SH-SY5Y (cell line): ENCODE data around the gene EXOC6B.

Source experiments
- GATA2 ChIP-seq: IDR thresholded peaks from 2 replicates; pipeline ENCODE4 v1.6.1; 2011; ENCODE audit warnings: mild to moderate bottlenecking, low read depth, low read length
- GATA3 ChIP-seq: IDR thresholded peaks from 2 replicates; pipeline ENCODE4 v1.6.1; 2011; ENCODE audit warnings: low read depth, mild to moderate bottlenecking, low read length, moderate library complexity

DNA sequence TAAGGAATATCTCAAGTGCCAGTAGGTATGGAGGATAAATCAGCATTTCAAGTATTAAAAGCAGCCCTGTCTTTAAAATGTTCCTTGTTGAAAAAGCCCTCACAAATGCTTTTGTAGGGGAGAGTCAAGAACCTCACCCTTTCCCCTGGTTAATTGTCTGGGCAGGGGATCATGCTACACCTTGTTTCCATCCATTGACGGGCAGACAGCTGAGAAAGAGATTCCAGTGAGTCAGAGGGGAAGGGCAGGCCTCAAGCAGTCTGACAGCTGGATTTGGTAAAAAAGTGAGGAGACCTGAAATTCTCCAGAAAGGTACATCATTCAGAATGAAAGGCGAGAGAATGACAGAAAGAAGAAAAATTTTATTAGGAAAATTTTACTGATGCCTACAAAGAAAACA is 475.0 kb downstream of the EXOC6B start:
- TF ChIP-seq GATA2 = no peak
- no peak for TF ChIP-seq GATA3
